ENCODE data around the gene TMX2.

GRCh38 chr11:57764021-57764420 is 51.6 kb downstream of the TMX2 start:
- TF ChIP-seq EZH2 (IDR thresholded peaks at IDR 0.05; ENCODE audit: low read length), result no peak
- TF ChIP-seq, protein P1, sequence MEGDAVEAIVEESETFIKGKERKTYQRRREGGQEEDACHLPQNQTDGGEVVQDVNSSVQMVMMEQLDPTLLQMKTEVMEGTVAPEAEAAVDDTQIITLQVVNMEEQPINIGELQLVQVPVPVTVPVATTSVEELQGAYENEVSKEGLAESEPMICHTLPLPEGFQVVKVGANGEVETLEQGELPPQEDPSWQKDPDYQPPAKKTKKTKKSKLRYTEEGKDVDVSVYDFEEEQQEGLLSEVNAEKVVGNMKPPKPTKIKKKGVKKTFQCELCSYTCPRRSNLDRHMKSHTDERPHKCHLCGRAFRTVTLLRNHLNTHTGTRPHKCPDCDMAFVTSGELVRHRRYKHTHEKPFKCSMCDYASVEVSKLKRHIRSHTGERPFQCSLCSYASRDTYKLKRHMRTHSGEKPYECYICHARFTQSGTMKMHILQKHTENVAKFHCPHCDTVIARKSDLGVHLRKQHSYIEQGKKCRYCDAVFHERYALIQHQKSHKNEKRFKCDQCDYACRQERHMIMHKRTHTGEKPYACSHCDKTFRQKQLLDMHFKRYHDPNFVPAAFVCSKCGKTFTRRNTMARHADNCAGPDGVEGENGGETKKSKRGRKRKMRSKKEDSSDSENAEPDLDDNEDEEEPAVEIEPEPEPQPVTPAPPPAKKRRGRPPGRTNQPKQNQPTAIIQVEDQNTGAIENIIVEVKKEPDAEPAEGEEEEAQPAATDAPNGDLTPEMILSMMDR (optimal IDR thresholded peaks at IDR 0.05 in 1 of 3, IDR thresholded peaks at IDR 0.05 in 1 of 3, conservative IDR thresholded peaks at IDR 0.05 in 1 of 3; ENCODE audit: extremely low read depth in 1 of 3, insufficient read depth in 2 of 3, low read length in 3 of 3), result no peak

Data from keratinocyte (primary cell).